ENCODE data around the gene NPFFR1. TPM values are rescaled to one million over a fixed set of nuclear protein-coding genes. Genes with fewer than 3 reads are reported as not detected.

The NPFFR1 gene
- total RNA-seq, 1 donor from 2014 or later: not detected

DNA sequence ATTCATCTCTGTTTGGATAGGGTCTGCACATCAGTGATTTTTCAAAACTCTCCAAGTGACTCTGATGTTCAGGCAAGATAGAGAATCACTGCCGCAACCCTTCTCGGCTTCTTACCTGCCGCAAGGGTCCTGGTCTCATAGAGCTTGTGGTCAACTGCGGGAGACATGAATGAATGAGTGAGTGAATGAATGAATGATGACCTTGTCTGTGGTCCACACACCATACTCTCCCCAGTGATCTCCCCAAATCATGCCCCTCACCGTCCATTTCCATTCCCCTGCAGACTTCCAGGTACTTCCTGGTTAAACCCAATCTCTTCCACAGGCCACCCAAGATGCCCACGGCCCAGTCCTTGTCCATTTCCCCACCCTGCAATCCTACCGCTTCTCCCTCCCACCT lies 5.9 kb upstream of the NPFFR1 start:
- H3K27ac Mint-ChIP-seq (ENCODE audit: unreplicated experiment): no peak overlapping the region
- TF ChIP-seq, protein P1, sequence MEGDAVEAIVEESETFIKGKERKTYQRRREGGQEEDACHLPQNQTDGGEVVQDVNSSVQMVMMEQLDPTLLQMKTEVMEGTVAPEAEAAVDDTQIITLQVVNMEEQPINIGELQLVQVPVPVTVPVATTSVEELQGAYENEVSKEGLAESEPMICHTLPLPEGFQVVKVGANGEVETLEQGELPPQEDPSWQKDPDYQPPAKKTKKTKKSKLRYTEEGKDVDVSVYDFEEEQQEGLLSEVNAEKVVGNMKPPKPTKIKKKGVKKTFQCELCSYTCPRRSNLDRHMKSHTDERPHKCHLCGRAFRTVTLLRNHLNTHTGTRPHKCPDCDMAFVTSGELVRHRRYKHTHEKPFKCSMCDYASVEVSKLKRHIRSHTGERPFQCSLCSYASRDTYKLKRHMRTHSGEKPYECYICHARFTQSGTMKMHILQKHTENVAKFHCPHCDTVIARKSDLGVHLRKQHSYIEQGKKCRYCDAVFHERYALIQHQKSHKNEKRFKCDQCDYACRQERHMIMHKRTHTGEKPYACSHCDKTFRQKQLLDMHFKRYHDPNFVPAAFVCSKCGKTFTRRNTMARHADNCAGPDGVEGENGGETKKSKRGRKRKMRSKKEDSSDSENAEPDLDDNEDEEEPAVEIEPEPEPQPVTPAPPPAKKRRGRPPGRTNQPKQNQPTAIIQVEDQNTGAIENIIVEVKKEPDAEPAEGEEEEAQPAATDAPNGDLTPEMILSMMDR (IDR thresholded peaks at IDR 0.05): no peak
- no peak overlapping the region for H3K4me3 Mint-ChIP-seq (ENCODE audit: unreplicated experiment)
- no peaks in the 10 kb centered on the region for H3K36me3 Mint-ChIP-seq (ENCODE audit: low read depth)
- H3K4me1 Mint-ChIP-seq (ENCODE audit: low read depth): peaks cover 18% of the 10 kb centered on the region
- H3K9me3 Mint-ChIP-seq (ENCODE audit: low read depth): no peaks in the 10 kb centered on the region
- DNase-seq (ENCODE audit: low spot score): no peak
- H3K27me3 Mint-ChIP-seq (ENCODE audit: low read depth): peaks cover 16% of the 10 kb centered on the region

DNA sequence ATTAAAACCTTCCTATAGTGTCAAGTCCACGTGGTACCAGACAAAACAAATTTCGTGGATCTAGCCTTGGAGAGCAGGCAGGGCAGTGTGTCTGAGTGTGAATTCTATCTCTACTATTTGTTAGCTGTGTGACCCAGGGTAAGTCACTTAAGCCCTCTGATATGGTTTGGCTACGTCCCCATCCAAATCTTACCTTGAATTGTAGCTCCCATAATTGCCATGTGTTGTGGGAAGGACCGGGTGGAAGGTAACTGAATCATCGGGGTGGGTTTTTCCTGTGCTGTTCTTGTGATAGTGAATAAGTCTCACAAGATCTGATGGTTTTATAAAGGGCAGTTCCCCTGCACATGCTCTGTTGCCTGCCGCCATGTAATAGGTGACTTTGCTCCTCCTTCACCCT lies 2.8 kb upstream of the NPFFR1 start:
- Mint-ChIP-seq H3K27me3 (ENCODE audit: low read depth) (peaks cover 39% of the 10 kb centered on the region), H3K4me1 (ENCODE audit: low read depth) (peaks cover 16% of the 10 kb centered on the region), H3K27ac (ENCODE audit: unreplicated experiment) (no peak overlapping the region), H3K9me3 (ENCODE audit: low read depth) (no peaks in the 10 kb centered on the region), H3K4me3 (ENCODE audit: unreplicated experiment) (no peak overlapping the region), H3K36me3 (ENCODE audit: low read depth) (peaks cover 7% of the 10 kb centered on the region)
- TF ChIP-seq, protein P1 (IDR thresholded peaks at IDR 0.05): no peak
- no peak for DNase-seq (ENCODE audit: low spot score)

DNA sequence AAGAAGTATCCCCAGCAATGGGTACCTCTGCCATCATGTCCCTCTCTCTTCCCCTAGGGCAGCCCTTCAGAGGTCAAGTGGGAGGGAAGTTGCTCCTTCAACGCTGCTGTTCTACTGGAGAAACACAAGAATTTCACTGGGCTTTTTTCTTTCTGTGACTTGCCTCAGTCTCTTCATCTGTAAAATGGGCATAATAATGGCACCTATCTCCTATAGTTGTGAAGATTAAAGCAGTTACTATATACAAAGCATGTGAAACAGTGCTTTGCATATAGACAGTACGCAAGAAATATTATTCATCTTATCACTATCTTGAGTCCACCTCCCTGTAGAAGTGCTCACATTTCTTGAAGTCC lies 1.6 kb upstream of the NPFFR1 start:
- Mint-ChIP-seq H3K4me3 (ENCODE audit: unreplicated experiment) (no peak overlapping the region), H3K9me3 (ENCODE audit: low read depth) (no peaks in the 10 kb centered on the region), H3K27ac (ENCODE audit: unreplicated experiment) (no peak overlapping the region), H3K27me3 (ENCODE audit: low read depth) (peaks cover 48% of the 10 kb centered on the region), H3K4me1 (ENCODE audit: low read depth) (peaks cover 11% of the 10 kb centered on the region), H3K36me3 (ENCODE audit: low read depth) (peaks cover 8% of the 10 kb centered on the region)
- no peak for DNase-seq (ENCODE audit: low spot score)
- TF ChIP-seq, protein P1 (IDR thresholded peaks at IDR 0.05): no peak

- Mint-ChIP-seq H3K9me3 (ENCODE audit: low read depth) (no peaks in the 10 kb centered on the region), H3K36me3 (ENCODE audit: low read depth) (peaks cover 8% of the 10 kb centered on the region), H3K4me1 (ENCODE audit: low read depth) (peaks cover 5% of the 10 kb centered on the region), H3K4me3 (ENCODE audit: unreplicated experiment) (no peak overlapping the region), H3K27ac (ENCODE audit: unreplicated experiment) (no peak overlapping the region), H3K27me3 (ENCODE audit: low read depth) (peaks cover 51% of the 10 kb centered on the region)
- TF ChIP-seq, protein P1 (IDR thresholded peaks at IDR 0.05): no peak
- DNase-seq (ENCODE audit: low spot score): no peak
Observed at GRCh38 chr10:70284542-70285475, 1.0 kb upstream of the NPFFR1 start.

DNA sequence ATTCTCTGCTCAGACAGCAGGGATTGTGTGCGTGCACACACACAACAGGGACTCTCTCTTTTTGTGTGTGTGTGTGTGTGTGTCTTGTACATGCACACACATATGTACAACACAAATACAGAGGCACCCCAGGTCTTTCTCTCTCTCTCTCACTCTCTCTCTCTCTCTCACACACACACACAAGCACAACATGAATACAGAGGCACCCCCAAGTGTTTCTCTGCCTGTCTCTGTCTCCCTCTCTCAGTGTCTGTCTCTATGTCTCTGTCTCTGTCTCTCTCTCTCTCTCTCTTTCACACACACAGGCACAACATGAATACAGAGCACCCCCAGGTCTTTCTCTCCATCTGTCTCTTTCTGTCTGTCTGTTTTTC lies 746 bp downstream of the NPFFR1 start:
- Mint-ChIP-seq H3K27ac (ENCODE audit: unreplicated experiment) (no peak overlapping the region), H3K36me3 (ENCODE audit: low read depth) (peaks cover 8% of the 10 kb centered on the region), H3K4me3 (ENCODE audit: unreplicated experiment) (peak overlapping the region; percentile 3), H3K27me3 (ENCODE audit: low read depth) (peaks cover 51% of the 10 kb centered on the region), H3K9me3 (ENCODE audit: low read depth) (no peaks in the 10 kb centered on the region), H3K4me1 (ENCODE audit: low read depth) (peaks cover 3% of the 10 kb centered on the region)
- TF ChIP-seq, protein P1 (IDR thresholded peaks at IDR 0.05): no peak
- DNase-seq (ENCODE audit: low spot score): no peak
